GM21515 (cell line): ENCODE data around the gene KRTAP10-10.
"Not testable (repeated sequence)": the region's sequence is repeated elsewhere in the genome, so short reads cannot be mapped to it uniquely, and the experiment has no call there.

Source experiments
- ATAC-seq: cut with Tn5 transposase; IDR thresholded peaks from one replicate; pipeline ENCODE4 v1.9.1; 2021; ENCODE audit not compliant: unreplicated experiment

Gene KRTAP10-10

GRCh38 chr21:44637018-44637850, at the start of gene KRTAP10-10:
Gene KRTAP10-10, plus strand, starts transcription at chr21:44637356. Its CDS starts 62 bp downstream, at chr21:44637418.
- ATAC-seq, result no peak

- no peak for ATAC-seq
These were observed 48.1 kb upstream of the KRTAP10-10 start for GRCh38 chr21:44589094-44589493.

GRCh38 chr21:44589586-44590305, 47.4 kb upstream of the KRTAP10-10 start:
- no peak for ATAC-seq

- no peak for ATAC-seq
These were observed 46.8 kb upstream of the KRTAP10-10 start for GRCh38 chr21:44590311-44590721.

- not testable (repeated sequence) for ATAC-seq
These were observed 46.0 kb upstream of the KRTAP10-10 start for GRCh38 chr21:44590897-44591800.

GRCh38 chr21:44591801-44592130, 45.4 kb upstream of the KRTAP10-10 start:
- ATAC-seq, result not testable (repeated sequence)

GRCh38 chr21:44592446-44593311, 44.5 kb upstream of the KRTAP10-10 start, which contains the start of gene KRTAP10-6:
Gene KRTAP10-6, minus strand, starts transcription at chr21:44592505. Its CDS starts 21 bp downstream, at chr21:44592484.
- no peak for ATAC-seq

GRCh38 chr21:44593598-44594405, 43.4 kb upstream of the KRTAP10-10 start:
- ATAC-seq, result no peak

- ATAC-seq, result no peak
These were observed 42.7 kb upstream of the KRTAP10-10 start for GRCh38 chr21:44594406-44594916.

GRCh38 chr21:44595524-44595923, 41.6 kb upstream of the KRTAP10-10 start:
- ATAC-seq, result no peak

GRCh38 chr21:44596068-44596725, 41.0 kb upstream of the KRTAP10-10 start:
- no peak for ATAC-seq

GRCh38 chr21:44598061-44598460, 39.1 kb upstream of the KRTAP10-10 start:
- ATAC-seq, result no peak

- no peak for ATAC-seq
These were observed 37.7 kb upstream of the KRTAP10-10 start for GRCh38 chr21:44599264-44600029.

GRCh38 chr21:44600118-44600978, 36.8 kb upstream of the KRTAP10-10 start, which contains the start of gene KRTAP10-7:
Gene KRTAP10-7, plus strand, starts transcription at chr21:44600597. Its CDS starts 25 bp downstream, at chr21:44600622.
- not testable (repeated sequence) for ATAC-seq

GRCh38 chr21:44601091-44601490, 36.1 kb upstream of the KRTAP10-10 start:
- not testable (repeated sequence) for ATAC-seq

GRCh38 chr21:44601596-44602462, 35.3 kb upstream of the KRTAP10-10 start:
- no peak for ATAC-seq
